ENCODE results near the gene ABCA5. TPM values are rescaled to one million over a fixed set of nuclear protein-coding genes. Genes with fewer than 3 reads are reported as not detected.

ABCA5 gene
- total RNA-seq, 1 experiment from 2014 or later = 4.5 TPM

DNA sequence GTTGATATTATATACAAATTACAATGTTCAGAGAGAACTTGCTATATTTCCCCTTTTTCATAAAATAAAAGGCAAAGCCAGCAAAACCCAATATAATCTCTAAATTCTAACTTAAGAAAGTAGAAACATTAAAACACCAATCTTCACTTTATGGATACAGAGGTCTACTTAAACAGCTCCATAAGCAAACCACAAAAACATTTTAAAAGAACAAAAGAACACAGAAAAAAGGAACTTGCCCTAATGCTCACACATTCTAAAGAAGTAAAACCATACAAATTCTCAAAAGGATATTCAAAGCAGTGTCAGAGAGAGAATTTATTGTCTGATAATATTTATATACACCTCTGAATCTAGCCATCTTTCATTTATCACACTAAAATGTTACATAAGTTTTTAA is 98.9 kb downstream of the ABCA5 start:
- H3K9me3 ChIP-seq (ENCODE audit: control insufficient read depth, low read depth, low read length) = no peaks in the 10 kb centered on the region
- Mint-ChIP-seq H3K36me3 (ENCODE audit: insufficient read depth in 1 of 3, low read depth in 3 of 3) (peaks cover 0 to 2% (median 0%) of the 10 kb centered on the region in 3 experiments; a peak in 1 of 7 replicates), H3K4me3 (no peak overlapping the region), H3K4me1 (no peaks in the 10 kb centered on the region), H3K27ac (no peak overlapping the region), H3K9me3 (peaks cover 1 to 2% of the 10 kb centered on the region in 2 experiments; a peak in 3 of 5 replicates), H3K27me3 (ENCODE audit: low read depth) (no peaks in the 10 kb centered on the region)
- no peak for DNase-seq
- no peaks in the 10 kb centered on the region for H3K79me1 ChIP-seq (ENCODE audit: insufficient read depth, low read depth, low read length, poor library complexity, severe bottlenecking)
- no peak overlapping the region for H2BK20ac ChIP-seq (ENCODE audit: low read depth, low read length, poor library complexity, severe bottlenecking)
- H3K23me2 ChIP-seq (ENCODE audit: insufficient read length, low read depth, low read length, poor library complexity, severe bottlenecking) = no peaks in the 10 kb centered on the region
- H4K8ac ChIP-seq (replicated peaks; ENCODE audit: insufficient read length, low read depth, low read length) = no peak overlapping the region
- H3K4me2 ChIP-seq (ENCODE audit: insufficient read depth, insufficient read length, low read length) = no peak overlapping the region
- no peak overlapping the region for H3K56ac ChIP-seq (ENCODE audit: insufficient read length, low read depth, low read length)
- no peak overlapping the region for H2AK5ac ChIP-seq (ENCODE audit: insufficient read length, low read length)
- H2BK120ac ChIP-seq (ENCODE audit: low read depth, low read length, poor library complexity, severe bottlenecking) = no peak overlapping the region
- no peaks in the 10 kb centered on the region for H3K79me2 ChIP-seq (ENCODE audit: insufficient read depth, low read length)
- H3K18ac ChIP-seq (ENCODE audit: insufficient read length, low read depth, low read length) = no peak overlapping the region
- H3K27me3 ChIP-seq (ENCODE audit: insufficient read depth, low read length) = no peaks in the 10 kb centered on the region
- H3K4ac ChIP-seq (ENCODE audit: low read depth, low read length) = no peak overlapping the region
- H3K4me1 ChIP-seq (ENCODE audit: insufficient read depth, low read length) = no peaks in the 10 kb centered on the region
- H3T11ph ChIP-seq (ENCODE audit: low read length) = no peak overlapping the region
- no peak overlapping the region for H4K91ac ChIP-seq (ENCODE audit: insufficient read length, low read depth, low read length)
- H2AFZ ChIP-seq (ENCODE audit: low read length) = no peak overlapping the region
- H3K27ac ChIP-seq (ENCODE audit: insufficient read length, low read depth, low read length) = no peak overlapping the region
- no peaks in the 10 kb centered on the region for H4K20me1 ChIP-seq (ENCODE audit: control insufficient read depth, insufficient read depth, insufficient read length)
- H2BK5ac ChIP-seq (ENCODE audit: insufficient read length, low read length) = no peak overlapping the region
- no peak overlapping the region for H2BK12ac ChIP-seq (ENCODE audit: insufficient read length, low read depth, low read length)
- no peak overlapping the region for H4K5ac ChIP-seq (ENCODE audit: insufficient read length, low read depth, low read length)
- H3K23ac ChIP-seq (ENCODE audit: insufficient read length, low read depth, low read length) = no peak overlapping the region
- H3K9ac ChIP-seq (ENCODE audit: extremely low read depth, insufficient read length, low read length) = no peak overlapping the region
- no peak overlapping the region for H3K14ac ChIP-seq (ENCODE audit: insufficient read depth, low read length)
- no peak overlapping the region for H2BK15ac ChIP-seq (ENCODE audit: low read depth, low read length)
- TF ChIP-seq, protein P1, sequence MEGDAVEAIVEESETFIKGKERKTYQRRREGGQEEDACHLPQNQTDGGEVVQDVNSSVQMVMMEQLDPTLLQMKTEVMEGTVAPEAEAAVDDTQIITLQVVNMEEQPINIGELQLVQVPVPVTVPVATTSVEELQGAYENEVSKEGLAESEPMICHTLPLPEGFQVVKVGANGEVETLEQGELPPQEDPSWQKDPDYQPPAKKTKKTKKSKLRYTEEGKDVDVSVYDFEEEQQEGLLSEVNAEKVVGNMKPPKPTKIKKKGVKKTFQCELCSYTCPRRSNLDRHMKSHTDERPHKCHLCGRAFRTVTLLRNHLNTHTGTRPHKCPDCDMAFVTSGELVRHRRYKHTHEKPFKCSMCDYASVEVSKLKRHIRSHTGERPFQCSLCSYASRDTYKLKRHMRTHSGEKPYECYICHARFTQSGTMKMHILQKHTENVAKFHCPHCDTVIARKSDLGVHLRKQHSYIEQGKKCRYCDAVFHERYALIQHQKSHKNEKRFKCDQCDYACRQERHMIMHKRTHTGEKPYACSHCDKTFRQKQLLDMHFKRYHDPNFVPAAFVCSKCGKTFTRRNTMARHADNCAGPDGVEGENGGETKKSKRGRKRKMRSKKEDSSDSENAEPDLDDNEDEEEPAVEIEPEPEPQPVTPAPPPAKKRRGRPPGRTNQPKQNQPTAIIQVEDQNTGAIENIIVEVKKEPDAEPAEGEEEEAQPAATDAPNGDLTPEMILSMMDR (conservative IDR thresholded peaks at IDR 0.05) = no peak

Measured in H9 (cell line).